Liver (tissue), 9 donors: ENCODE results near the gene SORBS2. TPM values are rescaled to one million over a fixed set of nuclear protein-coding genes. Genes with fewer than 3 reads are reported as not detected.

ENCODE experiments used
- DNase-seq: peaks from one replicate; pipeline ENCODE4 v3.0.0-alpha.2; 2017; ENCODE audit warnings: low spot score
- H3K27ac ChIP-seq, 2 donors: one replicate each; pipeline ENCODE4 v1.7.0; 2013; ENCODE audit warnings: inconsistent platforms in 2 of 2, low read length in 2 of 2, control low read depth in 1 of 2, low read depth in 1 of 2, mild to moderate bottlenecking in 1 of 2
- H3K27me3 ChIP-seq, 4 donors: one replicate each; pipeline versions ENCODE4 v1.6.1 to v1.7.0; 2013; ENCODE audit warnings: low read length in 3 of 4, inconsistent platforms in 1 of 4, mild to moderate bottlenecking in 1 of 4, moderate library complexity in 1 of 4; ENCODE audit not compliant: control insufficient read depth in 4 of 4, insufficient read depth in 4 of 4
- H3K36me3 ChIP-seq, 4 donors: one replicate each; pipeline versions ENCODE4 v1.6.1 to v1.7.0; 2013; ENCODE audit warnings: low read length in 3 of 4, mild to moderate bottlenecking in 3 of 4, low read depth in 1 of 4, moderate library complexity in 1 of 4; ENCODE audit not compliant: control insufficient read depth in 4 of 4, insufficient read depth in 3 of 4
- H3K4me1 ChIP-seq, 4 donors: one replicate each; pipeline versions ENCODE4 v1.6.1 to v1.7.0; 2013; ENCODE audit warnings: low read length in 3 of 4, mild to moderate bottlenecking in 3 of 4, moderate library complexity in 1 of 4; ENCODE audit not compliant: control insufficient read depth in 4 of 4, insufficient read depth in 4 of 4
- H3K4me3 ChIP-seq, 3 donors: one replicate each; pipeline versions ENCODE4 v1.6.1 to v1.7.0; 2013; ENCODE audit warnings: low read length in 3 of 3, control low read depth in 1 of 3, low read depth in 1 of 3, mild to moderate bottlenecking in 1 of 3
- H3K9ac ChIP-seq, 2 donors: one replicate each; pipeline ENCODE4 v1.7.0; 2013; ENCODE audit warnings: low read length in 2 of 2, mild to moderate bottlenecking in 2 of 2, moderate library complexity in 2 of 2, control low read depth in 1 of 2, low read depth in 1 of 2
- H3K9me3 ChIP-seq, 4 donors: one replicate each; pipeline versions ENCODE4 v1.6.1 to v1.7.0; 2013; ENCODE audit warnings: low read length in 3 of 4; ENCODE audit not compliant: control insufficient read depth in 4 of 4
- EGR1 ChIP-seq, 2 donors: IDR thresholded peaks; 2 replicates each; pipeline ENCODE4 v1.6.1; 2016 to 2018; ENCODE audit warnings: antibody characterized with exemption in 2 of 2, low read depth in 2 of 2
- FOXA2 ChIP-seq: IDR thresholded peaks from 2 replicates; pipeline ENCODE4 v1.6.1; 2016; ENCODE audit warnings: antibody characterized with exemption
- GABPA ChIP-seq, 2 donors: IDR thresholded peaks in 1 of 2; conservative IDR thresholded peaks in 1 of 2; 2 replicates each; pipeline ENCODE4 v1.6.1; 2016; ENCODE audit warnings: antibody characterized with exemption in 2 of 2, mild to moderate bottlenecking in 1 of 2, moderate library complexity in 1 of 2
- HNF4A ChIP-seq, 2 donors: conservative IDR thresholded peaks; 2 replicates each; pipeline ENCODE4 v1.6.1; 2016; ENCODE audit warnings: antibody characterized with exemption in 2 of 2, mild to moderate bottlenecking in 2 of 2
- NR2F2 ChIP-seq: IDR thresholded peaks from 2 replicates; pipeline ENCODE4 v1.6.1; 2016; ENCODE audit warnings: antibody characterized with exemption
- RAD21 ChIP-seq, 2 donors: IDR thresholded peaks; 2 replicates each; pipeline ENCODE4 v1.6.1; 2016; ENCODE audit warnings: antibody characterized with exemption in 2 of 2, mild to moderate bottlenecking in 2 of 2
- REST ChIP-seq: IDR thresholded peaks from 2 replicates; pipeline ENCODE4 v1.6.1; 2016; ENCODE audit warnings: antibody characterized with exemption, mild to moderate bottlenecking
- RXRA ChIP-seq, 2 donors: IDR thresholded peaks; 2 replicates each; pipeline ENCODE4 v1.6.1; 2017 to 2018; ENCODE audit warnings: antibody characterized with exemption in 2 of 2, mild to moderate bottlenecking in 1 of 2
- SP1 ChIP-seq: IDR thresholded peaks from 2 replicates; pipeline ENCODE4 v1.6.1; 2018; ENCODE audit warnings: antibody characterized with exemption, mild to moderate bottlenecking
- YY1 ChIP-seq: IDR thresholded peaks from 2 replicates; pipeline ENCODE4 v1.6.1; 2016; ENCODE audit warnings: antibody characterized with exemption, mild to moderate bottlenecking
- ZBTB33 ChIP-seq: IDR thresholded peaks from 2 replicates; pipeline ENCODE4 v1.6.1; 2016; ENCODE audit warnings: antibody characterized with exemption
- WGBS: extraction: QIAGEN DNeasy Blood & Tissue Kit; methylation state at CpG from one replicate; pipeline ENCODE4 v1.1.7; 2013; 5-methylcytosine and 5-hydroxymethylcytosine counted together
- polyA plus RNA-seq, 2 donors: library from polyadenylated mRNA; stranded (reverse) in 1 of 2; unstranded in 1 of 2; fragments of 200-250 nt in 1 of 2; fragments of >200 nt in 1 of 2; fragmentation: Nextera tagmentation in 1 of 2; extraction: Ambion mirVana in 1 of 2; gene quantifications; one replicate each; pipeline versions ENCODE4 v1.2.1 to v1.2.3, GENCODE V29; 2013 to 2015
- total RNA-seq, 2 donors: library from RNA; depleted of rRNA; stranded (reverse); fragments of >200 nt; gene quantifications; one replicate each; pipeline ENCODE4 v1.2.3, GENCODE V29; 2014
- TF ChIP-seq, protein P1 (sequence below): fragments of 150-350 bp; IDR thresholded peaks from 2 replicates; pipeline ENCODE4 v1.5.1; 2017; ENCODE audit warnings: improper control_type of control experiment, low read depth, low read length; ENCODE audit not compliant: missing input control
- donor health status: healthy.
- donor health status: healthy.
- donor health status: healthy.
- donor health status: healthy.
- donor health status: healthy.

Gene SORBS2
- total and polyA plus RNA-seq, 4 donors, result 23.3 to 136 (median 59.6) TPM

DNA sequence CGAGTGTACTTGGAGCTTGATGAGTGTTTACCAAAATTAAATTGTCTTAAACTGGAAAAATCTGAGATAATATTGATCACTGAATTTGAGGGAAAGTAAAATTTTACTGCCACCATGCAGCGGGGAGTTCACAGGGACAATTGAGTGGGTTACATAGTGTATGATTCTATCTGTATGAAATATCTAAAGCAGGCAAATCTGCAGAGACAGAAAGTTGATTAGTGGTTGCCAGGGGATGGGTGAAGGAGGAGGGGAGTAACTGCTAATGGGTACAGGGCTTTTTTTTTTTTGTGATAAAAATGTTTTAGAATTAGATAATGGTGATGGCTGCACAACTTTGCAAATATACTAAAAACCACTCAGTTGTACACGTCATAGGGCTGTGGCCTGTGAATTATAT, 241.3 kb downstream of the SORBS2 start:
- H3K36me3 ChIP-seq, result no peaks in the 10 kb centered on the region
- H3K27me3 ChIP-seq, result no peaks in the 10 kb centered on the region
- no peak overlapping the region for H3K4me3 ChIP-seq
- H3K9ac ChIP-seq, result no peak overlapping the region
- TF ChIP-seq RAD21 (IDR thresholded peaks at IDR 0.05) (no peak), SP1 (no peak), FOXA2 (no peak)
- H3K4me1 ChIP-seq, result no peaks in the 10 kb centered on the region
- WGBS, result 91% methylated on average over 3 of the region's 3 CpGs
- no peak for DNase-seq
- H3K27ac ChIP-seq, result no peak overlapping the region
- no peaks in the 10 kb centered on the region for H3K9me3 ChIP-seq

- peak in 1 of 2 donors; percentile 3 for TF ChIP-seq RXRA (IDR thresholded peaks at IDR 0.05)
- TF ChIP-seq REST, result no peak
- TF ChIP-seq RAD21 (IDR thresholded peaks at IDR 0.05), result no peak
- no peak for TF ChIP-seq GABPA (IDR thresholded peaks at IDR 0.05 in 1 of 2, conservative IDR thresholded peaks at IDR 0.05 in 1 of 2)
- TF ChIP-seq SP1, result peak; percentile 17
- no peak for TF ChIP-seq ZBTB33
- TF ChIP-seq EGR1 (IDR thresholded peaks at IDR 0.05; ENCODE audit: low read depth in 2 of 2), result no peak
- TF ChIP-seq YY1, result peak; percentile 20
- TF ChIP-seq HNF4A (conservative IDR thresholded peaks at IDR 0.05), result peak in 1 of 2 donors; percentile 48
- no peak overlapping the region for H3K4me3 ChIP-seq
- no peak overlapping the region for H3K9ac ChIP-seq
- WGBS, result 68% methylated on average over 21 of the region's 21 CpGs
- no peak for DNase-seq
- peak overlapping the region; percentile 45 to 59 for H3K27ac ChIP-seq
- H3K4me1 ChIP-seq, result no peaks in the 10 kb centered on the region
- no peaks in the 10 kb centered on the region for H3K36me3 ChIP-seq
- peaks cover 0 to 3% (median 0%) of the 10 kb centered on the region in 4 donors for H3K9me3 ChIP-seq
- H3K27me3 ChIP-seq, result no peaks in the 10 kb centered on the region
These were observed 244.3 kb downstream of the SORBS2 start for GRCh38 chr4:185567381-185568376.

DNA sequence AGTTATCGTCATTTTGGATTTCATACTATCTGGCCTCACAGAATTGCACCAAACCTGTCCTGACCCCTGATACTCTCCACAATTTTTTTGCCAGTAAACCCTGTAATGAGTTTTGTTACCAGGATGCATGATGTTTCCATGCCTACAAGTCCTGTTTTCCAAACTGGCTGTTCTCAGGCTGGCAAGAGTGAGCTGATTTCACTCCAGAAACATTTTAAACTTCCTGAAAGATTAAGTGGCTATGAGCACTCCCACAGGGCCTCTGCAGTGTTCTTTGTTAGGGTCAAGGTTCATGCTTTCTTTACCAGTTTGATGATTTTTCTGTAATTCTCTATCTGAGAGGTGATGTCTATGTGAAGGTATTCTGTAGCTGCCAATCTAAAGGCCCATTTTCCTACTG, 245.0 kb downstream of the SORBS2 start:
- peaks cover 0 to 3% (median 0%) of the 10 kb centered on the region in 4 donors for H3K9me3 ChIP-seq
- no peaks in the 10 kb centered on the region for H3K36me3 ChIP-seq
- H3K4me1 ChIP-seq, result no peaks in the 10 kb centered on the region
- no peak overlapping the region for H3K9ac ChIP-seq
- H3K4me3 ChIP-seq, result no peak overlapping the region
- TF ChIP-seq FOXA2 (no peak), NR2F2 (peak; percentile 60), SP1 (no peak)
- TF ChIP-seq, protein P1, sequence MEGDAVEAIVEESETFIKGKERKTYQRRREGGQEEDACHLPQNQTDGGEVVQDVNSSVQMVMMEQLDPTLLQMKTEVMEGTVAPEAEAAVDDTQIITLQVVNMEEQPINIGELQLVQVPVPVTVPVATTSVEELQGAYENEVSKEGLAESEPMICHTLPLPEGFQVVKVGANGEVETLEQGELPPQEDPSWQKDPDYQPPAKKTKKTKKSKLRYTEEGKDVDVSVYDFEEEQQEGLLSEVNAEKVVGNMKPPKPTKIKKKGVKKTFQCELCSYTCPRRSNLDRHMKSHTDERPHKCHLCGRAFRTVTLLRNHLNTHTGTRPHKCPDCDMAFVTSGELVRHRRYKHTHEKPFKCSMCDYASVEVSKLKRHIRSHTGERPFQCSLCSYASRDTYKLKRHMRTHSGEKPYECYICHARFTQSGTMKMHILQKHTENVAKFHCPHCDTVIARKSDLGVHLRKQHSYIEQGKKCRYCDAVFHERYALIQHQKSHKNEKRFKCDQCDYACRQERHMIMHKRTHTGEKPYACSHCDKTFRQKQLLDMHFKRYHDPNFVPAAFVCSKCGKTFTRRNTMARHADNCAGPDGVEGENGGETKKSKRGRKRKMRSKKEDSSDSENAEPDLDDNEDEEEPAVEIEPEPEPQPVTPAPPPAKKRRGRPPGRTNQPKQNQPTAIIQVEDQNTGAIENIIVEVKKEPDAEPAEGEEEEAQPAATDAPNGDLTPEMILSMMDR, result no peak
- H3K27ac ChIP-seq, result peak overlapping the region; percentile 45 to 64
- WGBS, result 74% methylated on average over 1 of the region's 1 CpG
- DNase-seq, result no peak
- no peaks in the 10 kb centered on the region for H3K27me3 ChIP-seq
